HG02610 (cell line): Measurements from ENCODE around the gene LHCGR.
"Not testable (repeated sequence)": the region's sequence is repeated elsewhere in the genome, so short reads cannot be mapped to it uniquely, and the experiment has no call there.

Experiments
- ATAC-seq: cut with Tn5 transposase; IDR thresholded peaks from one replicate; pipeline ENCODE4 v1.9.1; 2021; ENCODE audit warnings: mild to moderate bottlenecking, moderate library complexity; ENCODE audit not compliant: unreplicated experiment

LHCGR gene

DNA sequence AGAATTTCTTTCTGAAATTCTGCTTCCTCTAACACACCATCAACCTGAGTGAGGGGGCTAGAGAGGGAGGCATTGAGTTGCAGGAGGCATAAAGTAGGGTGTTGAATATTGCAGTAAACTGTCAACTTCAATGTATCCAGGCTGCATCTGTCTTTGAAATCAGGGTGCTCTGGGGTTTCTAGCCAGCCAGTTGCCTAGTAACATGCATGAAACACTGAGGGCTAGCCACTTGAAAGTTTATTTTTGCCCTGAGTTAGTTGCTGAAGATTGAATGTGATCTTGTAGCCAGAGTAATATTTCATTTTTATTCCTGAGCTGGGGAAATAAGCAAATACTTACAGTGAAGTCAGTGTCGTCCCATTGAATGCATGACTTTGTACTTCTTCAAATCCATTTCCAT, 41.9 kb downstream of the LHCGR start:
- no peak for ATAC-seq

DNA sequence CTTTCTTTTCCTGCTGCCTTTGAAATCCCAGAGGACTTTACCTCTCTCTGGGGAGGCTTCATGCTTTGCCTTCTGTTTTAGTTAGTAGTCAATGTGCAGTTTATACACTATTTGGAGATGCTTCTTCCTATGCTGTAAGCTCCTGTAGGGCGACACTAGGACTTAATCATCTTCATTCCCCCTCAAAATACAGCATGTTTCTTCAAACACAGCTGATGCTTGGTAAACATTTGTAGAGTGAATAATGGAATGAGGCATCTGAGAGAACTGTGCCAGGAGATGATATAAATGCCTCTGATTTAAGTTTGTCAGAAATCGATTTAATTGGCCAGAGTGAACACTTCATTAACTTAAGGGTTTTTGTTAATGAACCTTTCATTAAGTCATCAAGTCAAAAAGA, 43.4 kb downstream of the LHCGR start:
- ATAC-seq, result no peak

DNA sequence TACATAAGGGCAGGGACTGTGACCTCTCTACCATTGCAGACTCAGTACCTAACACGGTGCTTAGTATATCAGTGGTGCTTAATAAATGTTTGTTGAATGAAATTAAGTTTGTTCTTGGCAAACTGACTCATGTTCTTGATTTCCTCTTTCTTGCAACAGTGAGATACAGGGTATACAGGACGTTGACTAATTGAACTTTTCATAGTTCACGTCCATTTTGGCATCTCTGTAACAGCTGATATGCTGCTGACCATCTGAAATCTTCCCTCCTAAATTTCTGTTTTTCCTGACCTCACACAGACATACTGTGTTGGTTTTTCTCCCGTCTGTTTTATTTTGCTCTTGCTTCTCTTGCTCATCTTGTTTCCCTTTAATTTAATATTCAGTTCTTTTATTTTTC, 44.2 kb downstream of the LHCGR start:
- ATAC-seq, result no peak

DNA sequence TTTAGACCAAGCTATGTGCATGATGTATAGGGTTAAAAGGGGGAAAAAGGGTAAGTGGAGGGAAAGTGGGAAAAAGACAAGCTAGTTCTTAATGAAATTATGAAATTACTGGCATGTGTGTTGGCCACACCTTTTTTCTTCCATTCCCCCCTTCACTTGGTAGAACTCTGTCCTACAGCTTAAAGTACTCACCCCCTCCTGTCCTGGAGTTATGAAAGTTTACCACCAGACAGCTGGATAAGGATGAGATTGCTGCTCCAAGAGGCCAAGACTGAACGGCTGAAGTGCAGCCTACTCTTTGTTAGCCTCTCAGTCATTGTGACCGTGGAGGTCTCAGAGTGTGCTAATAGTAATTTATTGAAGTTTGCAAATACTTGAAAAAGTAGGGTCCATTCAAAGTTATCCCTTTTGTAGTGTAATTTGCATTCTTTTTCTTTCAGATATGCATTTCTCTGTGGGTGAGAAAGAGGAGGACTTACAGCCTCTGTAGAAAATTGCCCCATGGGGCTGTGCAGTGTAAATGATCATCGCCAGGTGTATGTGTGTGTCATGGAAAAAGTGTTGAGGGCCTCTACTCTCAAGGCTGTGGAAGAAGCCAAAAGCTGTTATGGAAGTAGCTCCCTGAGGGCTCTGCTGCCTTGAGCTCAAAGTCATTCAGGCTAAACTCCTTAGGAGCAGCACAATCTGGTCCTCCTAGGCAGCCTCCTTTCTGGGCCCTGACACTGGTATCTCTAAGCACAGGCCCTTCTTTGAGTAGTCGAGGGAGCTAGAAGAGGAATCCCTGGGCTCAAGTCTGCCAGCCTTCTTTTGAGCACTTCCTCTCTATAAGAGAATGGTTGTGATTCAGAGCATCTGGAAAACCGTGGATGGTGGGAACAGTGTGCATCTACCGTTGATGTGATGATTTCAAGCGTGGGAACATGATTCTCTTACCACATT, 46.2 kb downstream of the LHCGR start:
- no peak for ATAC-seq

DNA sequence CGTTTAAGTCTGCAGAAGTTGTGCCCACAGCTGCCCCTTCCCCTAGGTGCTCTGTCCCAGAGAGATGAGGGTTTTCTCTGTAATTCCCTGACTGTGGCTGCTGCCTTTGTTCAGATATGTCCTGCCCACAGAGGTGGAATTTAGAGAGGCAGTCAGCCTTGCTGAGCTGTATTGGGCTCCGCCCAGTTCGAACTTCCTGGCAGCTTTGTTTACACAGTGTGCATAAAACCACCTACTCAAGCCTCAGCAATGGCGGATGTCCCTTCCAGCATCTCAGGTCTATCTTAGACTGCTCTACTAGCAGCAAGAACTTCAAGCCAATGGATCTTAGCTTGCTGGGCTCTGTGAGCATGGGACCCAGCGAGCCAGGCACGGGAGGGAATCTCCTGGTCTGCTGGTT, 48.1 kb downstream of the LHCGR start:
- ATAC-seq, result no peak

DNA sequence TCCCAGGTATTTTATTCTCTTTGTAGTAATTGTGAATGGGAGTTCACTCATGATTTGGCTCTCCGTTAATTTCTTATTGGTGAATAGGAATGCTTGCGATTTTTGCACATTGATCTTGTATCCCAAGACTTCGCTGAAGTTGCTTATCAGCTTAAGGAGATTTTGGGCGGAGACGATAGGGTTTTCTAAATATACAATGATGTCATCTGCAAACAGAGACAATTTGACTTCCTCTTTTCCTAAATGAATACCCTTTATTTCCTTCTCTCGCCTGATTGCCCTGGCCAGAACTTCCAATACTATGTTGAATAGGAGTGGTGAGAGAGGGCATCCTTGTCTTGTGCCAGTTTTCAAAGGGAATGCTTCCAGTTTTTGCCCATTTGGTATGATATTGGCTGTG, 51.9 kb downstream of the LHCGR start:
- not testable (repeated sequence) for ATAC-seq

DNA sequence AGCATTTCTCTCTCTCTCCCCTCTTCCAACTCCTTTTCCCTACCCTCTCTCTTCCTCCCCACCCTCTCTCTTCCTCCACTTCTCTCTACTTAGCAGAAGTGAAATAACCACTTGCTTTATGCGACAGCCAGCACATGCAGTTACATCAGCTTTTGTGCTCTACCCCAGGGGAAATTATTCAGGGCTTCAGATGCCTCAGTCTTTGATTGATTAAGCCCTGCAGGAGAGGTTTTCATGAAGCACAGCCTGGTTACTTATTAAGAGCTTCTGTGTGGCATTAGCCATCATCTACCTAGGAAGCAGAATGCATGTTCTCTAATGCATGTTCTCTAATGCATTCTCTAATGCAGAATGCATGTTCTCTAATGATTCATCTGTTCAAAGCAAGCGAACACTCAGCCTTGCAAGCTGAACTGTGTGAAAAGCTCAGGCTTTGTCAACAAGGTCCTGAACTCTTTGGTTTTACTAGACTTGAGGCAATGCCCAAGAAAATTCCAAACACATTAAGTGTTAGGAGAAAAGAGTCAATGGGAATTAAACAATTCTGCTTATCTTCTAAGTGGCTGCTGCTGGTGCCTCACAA, 56.1 kb downstream of the LHCGR start:
- ATAC-seq, result no peak

DNA sequence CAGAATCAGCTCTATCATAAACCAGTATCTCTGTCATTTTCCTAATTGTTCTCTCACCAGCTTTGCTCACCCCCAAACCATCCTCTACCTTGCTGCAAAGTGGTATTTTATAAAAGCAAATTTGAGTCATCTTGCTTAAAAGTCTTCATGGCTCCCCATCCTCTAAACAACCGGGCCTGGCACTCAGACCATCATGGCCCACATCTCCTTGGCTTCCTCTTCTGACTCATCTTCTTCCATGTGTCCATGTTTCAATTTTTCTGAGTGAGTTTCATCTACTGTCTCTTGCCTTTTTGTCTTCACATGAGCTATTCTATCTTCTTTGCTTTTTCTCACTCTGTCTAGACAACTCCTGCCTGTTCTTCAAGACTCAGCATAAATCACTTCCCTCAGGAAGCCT, 58.6 kb downstream of the LHCGR start:
- ATAC-seq, result no peak

DNA sequence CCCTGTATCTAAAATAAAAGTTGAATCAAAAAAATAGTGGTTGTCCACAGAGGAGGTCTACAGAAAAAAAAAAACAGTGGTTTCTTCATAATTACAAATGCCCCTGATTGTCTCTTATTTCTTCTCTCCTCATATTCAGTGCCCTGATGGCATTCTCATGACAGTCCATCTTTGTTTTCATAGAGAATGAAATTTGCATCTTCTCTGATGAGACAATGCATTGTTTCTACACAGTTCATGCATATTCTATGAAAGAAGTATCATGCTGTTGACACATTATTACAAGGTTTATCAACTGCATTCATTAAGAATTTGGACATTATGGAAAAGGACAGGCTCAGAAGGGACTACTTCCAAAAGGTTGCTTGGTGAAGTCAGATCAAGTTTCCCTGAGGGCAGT, 59.5 kb downstream of the LHCGR start:
- ATAC-seq, result no peak

DNA sequence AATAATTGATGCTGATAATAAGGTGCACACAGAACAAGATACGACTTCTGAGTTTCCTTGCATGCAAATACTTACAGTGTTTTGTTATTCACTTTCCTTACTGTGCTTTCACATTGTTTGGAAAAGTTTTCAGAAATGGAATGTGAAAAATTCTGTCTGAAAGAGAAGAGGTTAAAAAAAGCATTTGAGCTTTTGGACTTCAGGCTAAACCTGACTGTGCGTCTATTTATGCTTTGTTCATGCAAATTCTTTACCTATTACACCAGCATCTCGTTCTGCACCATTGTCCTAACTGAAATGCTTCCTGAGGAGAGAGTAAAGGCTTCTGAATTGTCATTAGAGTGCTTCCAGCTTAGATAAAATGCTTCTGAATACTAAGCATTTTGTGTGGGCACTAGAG, 61.4 kb downstream of the LHCGR start:
- ATAC-seq, result no peak

DNA sequence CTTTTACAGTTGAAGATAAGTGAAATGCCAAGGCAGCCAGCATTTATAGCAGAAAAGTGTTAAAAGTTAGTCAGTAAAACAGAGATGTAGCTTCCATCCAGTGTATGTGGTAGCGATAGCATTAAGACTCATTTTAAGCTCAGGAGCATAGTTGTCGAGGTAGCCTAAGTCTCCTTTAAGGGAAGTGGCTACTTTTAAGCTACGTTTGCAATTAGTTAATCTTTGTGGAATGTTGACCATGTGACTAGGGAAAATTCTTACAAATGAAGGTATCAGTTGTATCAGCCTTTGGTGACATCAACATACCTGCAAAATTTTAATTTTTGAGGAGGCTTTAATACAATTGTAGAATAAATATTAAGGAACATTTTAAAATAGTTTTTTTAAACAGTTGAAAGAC, 61.9 kb downstream of the LHCGR start:
- ATAC-seq, result no peak

DNA sequence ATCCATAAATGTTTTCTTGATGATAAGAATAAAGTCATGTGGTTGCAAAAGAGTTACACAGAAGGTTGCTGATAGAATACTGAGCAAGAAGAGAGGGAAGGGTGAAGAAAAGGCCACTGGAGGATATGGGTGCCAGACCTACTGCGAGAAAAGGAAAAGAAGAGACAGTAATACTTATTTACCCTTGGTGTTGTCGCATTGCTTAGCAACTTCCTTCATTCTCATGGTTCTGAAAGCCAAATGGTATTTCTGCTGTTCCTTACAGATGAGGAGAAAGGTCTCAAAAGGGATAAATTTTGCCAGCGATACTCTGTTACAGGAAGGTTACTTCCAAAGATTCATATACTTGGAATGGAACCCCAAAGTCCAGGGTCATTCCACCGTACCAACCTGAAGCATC, 62.5 kb downstream of the LHCGR start:
- ATAC-seq, result no peak

DNA sequence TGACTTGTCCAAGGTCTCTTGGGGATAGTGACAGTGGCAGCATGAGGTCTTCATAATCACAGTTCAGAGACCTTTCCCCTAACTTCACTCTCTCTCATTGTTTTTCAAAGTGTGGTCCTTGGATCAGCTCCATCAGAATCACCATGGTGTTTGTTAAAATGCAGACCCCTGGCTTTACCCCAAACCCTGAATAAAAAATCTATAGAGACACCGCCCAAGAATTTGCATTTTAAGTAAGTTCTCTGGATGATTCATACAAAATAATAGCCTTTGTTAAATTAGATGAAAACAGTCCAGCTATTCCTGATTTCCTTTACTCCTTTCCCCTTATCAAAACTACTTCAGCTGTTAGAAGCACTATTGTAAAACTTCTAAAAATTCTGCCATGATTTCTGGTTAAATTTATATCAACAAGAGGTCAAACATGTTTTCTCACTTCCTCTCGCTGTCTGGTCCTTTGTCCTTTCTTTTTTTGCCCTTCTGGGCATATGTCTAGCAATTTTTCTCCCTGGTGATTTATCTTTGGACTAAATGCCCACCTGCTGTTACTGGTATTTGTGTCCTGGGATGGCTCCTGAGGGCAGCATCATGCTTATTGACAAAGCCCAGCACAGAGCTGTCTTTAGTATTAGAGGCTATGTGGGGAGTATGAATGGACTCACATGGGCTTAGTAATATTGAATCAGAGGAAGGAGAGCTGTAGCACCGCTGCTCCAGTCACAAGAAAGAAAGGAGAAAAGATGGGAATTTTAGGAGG, 63.4 kb downstream of the LHCGR start:
- no peak for ATAC-seq

DNA sequence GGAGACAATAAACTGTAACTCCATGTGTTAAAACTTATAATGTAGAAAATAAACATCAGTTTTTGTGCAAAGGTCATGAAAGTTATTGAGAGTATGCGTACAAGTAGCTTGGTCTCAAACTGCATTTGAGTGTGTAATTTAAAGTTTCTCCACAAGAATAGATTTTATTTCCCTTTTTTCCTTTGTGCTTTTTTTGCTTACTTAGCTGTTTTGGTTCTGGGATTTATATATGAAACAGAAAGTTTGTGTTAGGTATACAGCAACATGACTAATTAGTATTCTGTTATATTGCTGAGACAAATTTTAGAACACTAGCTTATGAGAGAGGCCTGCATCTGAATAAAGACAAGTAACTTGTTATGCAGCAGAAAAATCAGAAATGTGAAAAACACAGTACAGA, 70.4 kb downstream of the LHCGR start:
- no peak for ATAC-seq

DNA sequence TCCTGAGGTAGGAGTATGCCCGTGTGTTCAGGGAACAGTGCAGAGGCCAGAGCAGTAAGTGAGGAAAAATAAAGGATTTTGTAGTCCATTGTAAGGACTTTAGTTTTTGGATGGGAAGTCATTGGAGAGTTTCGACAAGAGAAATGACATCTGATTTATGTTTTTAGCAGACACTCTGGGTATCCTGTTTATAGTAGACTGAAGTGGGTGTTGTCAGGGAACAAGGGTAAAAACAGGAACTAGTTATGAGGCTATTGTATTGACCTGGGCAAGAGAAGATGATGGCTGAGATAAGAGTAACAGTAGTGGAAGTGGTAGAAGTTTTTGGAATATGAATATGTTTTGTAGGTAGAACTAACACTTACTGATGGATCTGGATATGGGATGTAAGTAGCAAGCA, 78.1 kb downstream of the LHCGR start:
- ATAC-seq, result no peak

DNA sequence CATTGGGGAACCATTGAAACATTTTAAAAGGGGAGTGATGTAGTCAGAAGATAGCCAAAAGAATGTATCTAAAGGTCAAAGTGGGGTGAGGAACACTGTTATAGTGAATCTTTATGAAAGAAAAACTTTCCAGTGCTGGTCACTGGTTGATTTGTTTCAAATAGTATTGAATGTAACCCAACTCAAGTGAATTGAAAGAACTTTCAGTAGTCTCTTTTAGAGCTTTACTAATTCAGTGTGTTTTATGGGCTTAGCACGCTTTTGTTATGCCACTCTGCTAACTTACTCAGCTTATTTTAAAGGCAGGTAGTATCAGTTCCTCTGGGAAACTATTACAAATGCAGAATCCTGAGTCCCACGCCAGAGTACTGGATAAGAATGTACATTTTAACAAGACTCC, 80.6 kb downstream of the LHCGR start:
- no peak for ATAC-seq

DNA sequence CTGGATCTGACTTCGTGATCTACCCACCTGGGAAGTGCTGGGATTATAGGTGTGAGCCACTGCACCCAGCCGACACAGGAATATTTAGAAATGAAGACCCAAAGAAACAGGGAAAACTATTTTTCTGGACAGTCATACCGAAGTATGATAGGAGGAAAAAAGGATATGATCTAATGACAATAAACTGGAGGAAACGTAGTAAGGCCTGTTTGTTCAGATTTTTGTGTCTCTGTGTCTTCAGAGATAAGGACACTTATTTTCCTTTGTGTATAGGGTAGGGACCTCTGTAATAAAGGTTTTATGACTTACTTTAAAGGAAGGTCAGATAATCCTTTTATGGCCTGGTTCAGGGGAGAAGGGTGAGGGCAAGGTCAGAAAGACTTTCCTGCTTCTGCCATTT, 81.9 kb downstream of the LHCGR start:
- no peak for ATAC-seq

DNA sequence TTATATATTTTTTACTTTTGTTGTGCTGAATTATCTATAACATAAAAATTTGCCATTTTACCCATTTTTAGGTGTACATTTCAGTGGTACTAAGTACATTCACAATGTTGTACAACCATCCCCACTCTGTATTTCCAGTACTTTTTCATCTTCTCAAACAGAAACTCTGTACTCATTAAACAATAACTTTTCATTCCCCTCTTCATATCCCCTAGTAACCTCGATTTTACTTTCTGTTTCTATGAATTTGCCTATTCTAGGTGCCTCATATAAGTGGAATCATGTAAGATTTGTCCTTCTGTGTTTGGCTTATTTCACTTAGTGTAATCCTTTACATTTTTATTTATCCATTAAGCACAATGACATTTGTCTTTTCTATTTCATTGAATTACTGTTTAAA, 86.5 kb downstream of the LHCGR start:
- ATAC-seq, result peak; percentile 66

DNA sequence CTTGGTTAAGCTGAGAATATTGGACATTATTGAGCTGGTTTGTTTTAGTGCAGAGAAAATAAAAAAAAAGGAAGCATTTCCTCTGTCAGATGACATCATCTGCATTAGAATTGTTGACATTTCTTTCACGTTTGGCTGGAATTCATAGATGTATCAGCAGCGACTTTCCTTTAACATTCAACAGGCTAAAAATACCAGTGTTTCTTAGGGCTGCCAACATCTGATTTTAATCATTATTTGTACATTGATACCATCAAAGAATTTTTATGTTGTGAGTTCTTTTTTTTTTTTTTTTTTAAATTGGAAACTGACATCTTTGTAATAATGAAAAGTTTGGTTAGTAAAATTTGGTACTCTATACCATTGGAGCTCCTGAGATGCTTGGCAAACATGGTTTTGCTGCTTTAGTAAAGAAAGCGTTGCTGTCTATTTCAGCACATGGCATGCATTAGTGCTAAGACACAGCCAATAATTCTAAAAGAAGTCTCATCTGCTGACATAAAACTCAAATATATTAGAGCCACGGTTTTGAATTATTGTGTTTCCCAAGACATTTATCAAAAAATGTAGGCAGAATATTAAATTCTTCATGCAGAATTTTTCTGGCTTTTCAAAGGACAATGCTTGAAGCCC, 104.2 kb downstream of the LHCGR start:
- ATAC-seq, result no peak

DNA sequence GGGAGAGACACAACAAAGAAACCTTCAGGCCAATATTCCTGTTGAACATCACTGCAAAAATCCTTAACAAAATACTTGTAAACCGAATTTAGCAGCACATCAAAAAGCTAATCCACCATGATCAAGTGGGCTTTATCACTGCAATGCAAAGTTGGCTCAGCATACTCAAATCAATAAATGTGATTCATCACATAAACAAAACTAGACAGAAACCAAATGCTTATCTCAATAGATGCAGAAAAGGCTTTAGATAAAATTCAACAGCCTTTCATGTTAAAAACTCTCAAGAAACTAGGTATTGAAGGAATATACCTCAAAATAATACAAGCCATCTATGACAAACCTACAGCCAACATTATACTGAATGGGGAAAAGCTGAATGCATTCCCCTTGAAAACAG, 117.3 kb downstream of the LHCGR start:
- no peak for ATAC-seq
